Heart right ventricle (tissue), 16 donors: ENCODE results near the gene CST6. TPM values are rescaled to one million over a fixed set of nuclear protein-coding genes. Genes with fewer than 3 reads are reported as not detected.
A peak's percentile ranks its signal among the peaks of the same experiment; 100 is the strongest.

ENCODE experiments used
- ATAC-seq, 8 donors: fragments of 200-7000 bp; cut with Tn5 transposase; one replicate each; pipeline ENCODE4 v1.9.1; 2020; ENCODE audit warnings: mild to moderate bottlenecking in 8 of 8, moderate library complexity in 8 of 8, moderate number of reproducible peaks in 1 of 8
- DNase-seq, 2 donors: peaks; one replicate each; pipeline ENCODE4 v3.0.0-alpha.2; 2020
- H3K27ac ChIP-seq, 10 donors: fragments of 200-600 bp; sonication (generic) in 2 of 10; one replicate each; pipeline versions ENCODE4 v1.5.0 to v1.8.0; 2020 to 2022; ENCODE audit warnings: mild to moderate bottlenecking in 3 of 10
- H3K27me3 ChIP-seq, 7 donors: fragments of 200-600 bp; one replicate each; pipeline ENCODE4 v1.8.0; 2021 to 2022; ENCODE audit warnings: mild to moderate bottlenecking in 2 of 7
- H3K36me3 ChIP-seq, 9 donors: fragments of 200-600 bp; sonication (generic) in 1 of 9; one replicate each; pipeline versions ENCODE4 v1.5.0 to v1.8.0; 2020 to 2022; ENCODE audit warnings: mild to moderate bottlenecking in 2 of 9
- H3K4me1 ChIP-seq, 9 donors: fragments of 200-600 bp; sonication (generic) in 1 of 9; one replicate each; pipeline versions ENCODE4 v1.5.0 to v1.8.0; 2020 to 2022; ENCODE audit warnings: mild to moderate bottlenecking in 4 of 9
- H3K4me3 ChIP-seq, 10 donors: fragments of 200-600 bp; sonication (generic) in 2 of 10; one replicate each; pipeline versions ENCODE4 v1.5.0 to v1.8.0; 2020 to 2022; ENCODE audit warnings: mild to moderate bottlenecking in 7 of 10, moderate library complexity in 2 of 10
- H3K9me3 ChIP-seq, 11 donors: fragments of 200-600 bp in 10 of 11; sonication (generic) in 2 of 11; one replicate each; pipeline versions ENCODE4 v1.5.0 to v1.8.0; 2013 to 2022; ENCODE audit warnings: mild to moderate bottlenecking in 2 of 11, control low read depth in 1 of 11, moderate library complexity in 1 of 11
- WGBS, 2 donors: extraction: QIAGEN DNeasy Blood & Tissue Kit; methylation state at CpG; one replicate each; pipeline ENCODE4 v1.1.7; 2013; ENCODE audit warnings: inconsistent platforms in 1 of 2; 5-methylcytosine and 5-hydroxymethylcytosine counted together
- intact Hi-C, 10 donors: fragments of 100-400 bp; cut with DNase I; formaldehyde crosslinking; loops; one replicate each; pipeline versions ENCODE4 v1.11.1 to v1.14.2; 2022
- polyA plus RNA-seq, 2 donors: library from polyadenylated mRNA; stranded (reverse); fragments of 200-250 nt; gene quantifications; one replicate each; pipeline ENCODE4 v1.2.3, GENCODE V29; 2013
- total RNA-seq, 10 donors: library from RNA; stranded (reverse); fragmentation: NEBNext Ultra II Directional in 3 of 10; extraction: Animal tissue kit (Norgen Biotek cat#: 25700) in 3 of 10; gene quantifications; one replicate each; pipeline versions ENCODE4 v1.2.1 to v1.2.4, GENCODE V29; 2021 to 2023
- TF ChIP-seq, protein P1 (sequence below), 9 donors: fragments of 200-600 bp; sonication (generic) in 2 of 9; IDR thresholded peaks; one replicate each; pipeline versions ENCODE4 v1.5.0 to v1.8.0; 2021 to 2022; ENCODE audit warnings: antibody characterized with exemption in 9 of 9, mild to moderate bottlenecking in 5 of 9, moderate library complexity in 1 of 9
- donor health status: Arrhythmogenic right ventricular cardiomyopathy.
- donor health status: ischemic (EF 13 %, LVEDD 7.1; RV severe dilation, severe dysfunction).
- donor health status: healthy with polysubstance abuse.
- donor health status: DM: no; HTN: yes; CAD: no.
- donor health status: DM: no; HTN: no; CAD: no.
- donor health status: ischemic (EF 25% LVEDD 6.9; RV normal size, moderate dysfunction).
- donor health status: ischemic (EF 25% LVEDD 5.7; RV mildly dilated, moderate dysfunction).
- donor health status: healthy.
- donor health status: DM: yes; HTN: yes; CAD: no.
- donor health status: Ischemic cardiomyopathy.
- donor health status: ischemic (EF 35%, LVEDD 5.7; RV mildly dilated, moderate dysfunction).
- donor health status: nonischemic (EF 11% LVEDD 7.7; RV severe dilation, severe dysfunction).
- donor health status: DM: yes; HTN: yes; CAD: no.
- donor health status: PGD.
- donor health status: ischemic (EF 29% LVEDD 5.4; RV normal size, mild dysfunction).
- donor health status: nonischemic (EF 23%, LVEDD 6.1; RV moderate dilation, normal function).

Gene CST6
- total and polyA plus RNA-seq, 12 donors, result 0.35 to 2.6 (median 0.44) TPM; not detected in 7

- intact Hi-C loops, result loop anchor here in 5 of 10 donors (5.0 to 10.0 kb wide), 5 partner anchors 101 to 358 kb away; partner anchors contain the start of genes RNASEH2C (in 1 of the 5) and SIPA1 (in 1 of the 5)
- Histone ChIP-seq H3K4me1 (peaks cover 0 to 6% (median 0%) of the 10 kb centered on the region in 9 donors), H3K27me3 (no peaks in the 10 kb centered on the region), H3K36me3 (peaks cover 0 to 23% (median 14%) of the 10 kb centered on the region in 9 donors), H3K4me3 (no peak overlapping the region), H3K9me3 (no peaks in the 10 kb centered on the region), H3K27ac (no peak overlapping the region)
- no peak for DNase-seq
- TF ChIP-seq, protein P1, sequence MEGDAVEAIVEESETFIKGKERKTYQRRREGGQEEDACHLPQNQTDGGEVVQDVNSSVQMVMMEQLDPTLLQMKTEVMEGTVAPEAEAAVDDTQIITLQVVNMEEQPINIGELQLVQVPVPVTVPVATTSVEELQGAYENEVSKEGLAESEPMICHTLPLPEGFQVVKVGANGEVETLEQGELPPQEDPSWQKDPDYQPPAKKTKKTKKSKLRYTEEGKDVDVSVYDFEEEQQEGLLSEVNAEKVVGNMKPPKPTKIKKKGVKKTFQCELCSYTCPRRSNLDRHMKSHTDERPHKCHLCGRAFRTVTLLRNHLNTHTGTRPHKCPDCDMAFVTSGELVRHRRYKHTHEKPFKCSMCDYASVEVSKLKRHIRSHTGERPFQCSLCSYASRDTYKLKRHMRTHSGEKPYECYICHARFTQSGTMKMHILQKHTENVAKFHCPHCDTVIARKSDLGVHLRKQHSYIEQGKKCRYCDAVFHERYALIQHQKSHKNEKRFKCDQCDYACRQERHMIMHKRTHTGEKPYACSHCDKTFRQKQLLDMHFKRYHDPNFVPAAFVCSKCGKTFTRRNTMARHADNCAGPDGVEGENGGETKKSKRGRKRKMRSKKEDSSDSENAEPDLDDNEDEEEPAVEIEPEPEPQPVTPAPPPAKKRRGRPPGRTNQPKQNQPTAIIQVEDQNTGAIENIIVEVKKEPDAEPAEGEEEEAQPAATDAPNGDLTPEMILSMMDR (IDR thresholded peaks at IDR 0.05), result no peak
- no peak for ATAC-seq
- 73 to 78% methylated on average over 22 of the region's 22 CpGs for WGBS, 2 donors
Observed at GRCh38 chr11:65982824-65983588, 28.8 kb upstream of the CST6 start.

DNA sequence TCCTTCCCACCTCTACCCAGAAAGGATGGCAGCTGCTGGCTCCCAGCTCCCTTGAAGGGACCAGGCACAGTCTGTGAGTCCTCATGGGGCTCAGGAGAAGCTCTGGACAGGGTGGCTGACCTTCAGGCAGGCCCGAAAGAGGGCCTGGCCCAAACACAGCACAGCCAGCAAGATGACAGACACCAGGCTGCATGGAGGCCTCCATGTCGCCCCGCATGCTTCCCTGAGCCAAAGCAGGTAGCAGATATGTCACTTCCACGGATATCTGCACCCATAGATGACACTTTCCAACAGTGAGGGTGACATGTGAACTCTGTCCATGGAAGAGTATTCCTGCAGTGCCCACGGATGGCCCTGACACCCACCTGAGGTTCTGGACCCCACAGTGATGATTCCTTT is 28.2 kb upstream of the CST6 start:
- WGBS, 2 donors, result 77 to 79% methylated on average over 5 of the region's 5 CpGs
- ATAC-seq (no peak), DNase-seq (no peak)
- intact Hi-C loops, result loop anchor here in 5 of 10 donors (5.0 to 10.0 kb wide), 5 partner anchors 101 to 359 kb away; partner anchors contain the start of genes RNASEH2C (in 1 of the 5) and SIPA1 (in 1 of the 5)
- Histone ChIP-seq H3K4me3 (no peak overlapping the region), H3K4me1 (peaks cover 0 to 6% (median 0%) of the 10 kb centered on the region in 9 donors), H3K27me3 (no peaks in the 10 kb centered on the region), H3K9me3 (no peaks in the 10 kb centered on the region), H3K27ac (no peak overlapping the region), H3K36me3 (peaks cover 0 to 17% (median 9%) of the 10 kb centered on the region in 9 donors)
- TF ChIP-seq, protein P1 (IDR thresholded peaks at IDR 0.05), result no peak

DNA sequence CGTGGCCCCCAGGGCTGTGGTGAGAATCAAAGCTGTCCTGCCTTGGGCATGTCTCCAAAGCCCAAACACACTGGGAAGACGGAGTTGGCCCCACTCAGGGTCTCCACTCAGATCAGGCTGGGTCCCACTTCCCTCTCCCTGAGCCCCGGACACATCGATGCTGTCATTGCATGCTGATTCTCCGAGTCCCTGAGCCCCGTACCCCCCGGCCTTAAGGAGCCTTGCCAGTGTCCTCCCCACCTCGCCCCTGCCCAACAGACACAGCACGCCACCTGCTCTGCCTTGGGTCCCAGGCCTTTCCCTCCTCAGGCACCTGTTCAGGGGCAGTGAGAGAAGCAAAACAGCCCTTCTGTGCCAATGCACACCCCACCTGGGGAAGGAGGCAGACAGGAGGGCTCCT is 24.5 kb upstream of the CST6 start:
- Histone ChIP-seq H3K36me3 (peaks cover 0 to 9% (median 0%) of the 10 kb centered on the region in 9 donors), H3K27ac (no peak overlapping the region), H3K27me3 (no peaks in the 10 kb centered on the region), H3K4me3 (no peak overlapping the region), H3K4me1 (peaks cover 0 to 10% (median 0%) of the 10 kb centered on the region in 9 donors), H3K9me3 (no peaks in the 10 kb centered on the region)
- 79 to 92% methylated on average over 9 of the region's 9 CpGs for WGBS, 2 donors
- TF ChIP-seq, protein P1 (IDR thresholded peaks at IDR 0.05), result no peak
- ATAC-seq (no peak), DNase-seq (no peak)
- intact Hi-C loops, result loop anchor here in 9 of 10 donors (5.0 to 10.0 kb wide), 11 partner anchors 100 to 1475 kb away; partner anchors contain the start of genes KAT5 (in 2 of the 9), AP5B1 (in 1 of the 9), FIBP (in 1 of the 9) and RNASEH2C (in 1 of the 9)

GRCh38 chr11:65988791-65989592 is 22.8 kb upstream of the CST6 start:
- intact Hi-C loops, result loop anchor here in 9 of 10 donors (1.0 to 10.0 kb wide), 13 partner anchors 102 to 1473 kb away; partner anchors contain the start of genes KAT5 (in 2 of the 9), AP5B1 (in 1 of the 9), FIBP (in 1 of the 9) and RNASEH2C (in 1 of the 9)
- Histone ChIP-seq H3K27me3 (no peaks in the 10 kb centered on the region), H3K4me3 (no peak overlapping the region), H3K4me1 (peaks cover 0 to 10% (median 0%) of the 10 kb centered on the region in 9 donors), H3K27ac (no peak overlapping the region), H3K36me3 (peaks cover 0 to 12% (median 0%) of the 10 kb centered on the region in 9 donors), H3K9me3 (no peaks in the 10 kb centered on the region)
- WGBS, 2 donors, result 21 to 22% methylated on average over 10 of the region's 10 CpGs
- ATAC-seq (peak; percentile 96 to 99 (median 98)), DNase-seq (peak; percentile 56 to 93)
- TF ChIP-seq, protein P1 (IDR thresholded peaks at IDR 0.05), result peak; percentile 77 to 99 (median 91)
